Fibroblast of gingiva (primary cell): Measurements from ENCODE around the gene REEP3.

Experiments
- DNase-seq: peaks from one replicate; pipeline ENCODE4 v3.0.0-alpha.2; 2011; ENCODE audit warnings: low read depth

Gene REEP3

GRCh38 chr10:63506554-63506953 is 14.6 kb upstream of the REEP3 start:
- no peak for DNase-seq

- DNase-seq: peak; percentile 27
Observed at GRCh38 chr10:63515002-63515763, 6.0 kb upstream of the REEP3 start.

- DNase-seq: no peak
Observed at GRCh38 chr10:63516207-63516606, 5.0 kb upstream of the REEP3 start.

GRCh38 chr10:63518690-63519288 is 2.4 kb upstream of the REEP3 start:
- no peak for DNase-seq

- DNase-seq: peak; percentile 77
Observed at GRCh38 chr10:63521416-63522276, 445 bp downstream of the REEP3 start.

GRCh38 chr10:63522277-63522687 is 1.1 kb downstream of the REEP3 start:
- DNase-seq: no peak

GRCh38 chr10:63522995-63523394 is 1.8 kb downstream of the REEP3 start:
- DNase-seq: no peak

GRCh38 chr10:63525021-63525420 is 3.8 kb downstream of the REEP3 start:
- DNase-seq: no peak

GRCh38 chr10:63527401-63527800 is 6.2 kb downstream of the REEP3 start:
- DNase-seq: no peak

- no peak for DNase-seq
Observed at GRCh38 chr10:63528084-63528744, 7.0 kb downstream of the REEP3 start.

GRCh38 chr10:63530409-63530808 is 9.2 kb downstream of the REEP3 start:
- no peak for DNase-seq

- no peak for DNase-seq
Observed at GRCh38 chr10:63534723-63535122, 13.5 kb downstream of the REEP3 start.

GRCh38 chr10:63536698-63537097 is 15.5 kb downstream of the REEP3 start:
- DNase-seq: no peak

GRCh38 chr10:63537536-63537935 is 16.3 kb downstream of the REEP3 start:
- DNase-seq: no peak

- no peak for DNase-seq
Observed at GRCh38 chr10:63539377-63539776, 18.2 kb downstream of the REEP3 start.

GRCh38 chr10:63539994-63540393 is 18.8 kb downstream of the REEP3 start:
- no peak for DNase-seq

GRCh38 chr10:63542835-63543575 is 21.8 kb downstream of the REEP3 start:
- DNase-seq: peak; percentile 72

GRCh38 chr10:63543576-63543962 is 22.4 kb downstream of the REEP3 start:
- no peak for DNase-seq

- no peak for DNase-seq
Observed at GRCh38 chr10:63544418-63544817, 23.2 kb downstream of the REEP3 start.

- DNase-seq: no peak
Observed at GRCh38 chr10:63547628-63548360, 26.6 kb downstream of the REEP3 start.

GRCh38 chr10:63548860-63549259 is 27.7 kb downstream of the REEP3 start:
- no peak for DNase-seq
